ENCODE results near the gene RBMS3.

DNA sequence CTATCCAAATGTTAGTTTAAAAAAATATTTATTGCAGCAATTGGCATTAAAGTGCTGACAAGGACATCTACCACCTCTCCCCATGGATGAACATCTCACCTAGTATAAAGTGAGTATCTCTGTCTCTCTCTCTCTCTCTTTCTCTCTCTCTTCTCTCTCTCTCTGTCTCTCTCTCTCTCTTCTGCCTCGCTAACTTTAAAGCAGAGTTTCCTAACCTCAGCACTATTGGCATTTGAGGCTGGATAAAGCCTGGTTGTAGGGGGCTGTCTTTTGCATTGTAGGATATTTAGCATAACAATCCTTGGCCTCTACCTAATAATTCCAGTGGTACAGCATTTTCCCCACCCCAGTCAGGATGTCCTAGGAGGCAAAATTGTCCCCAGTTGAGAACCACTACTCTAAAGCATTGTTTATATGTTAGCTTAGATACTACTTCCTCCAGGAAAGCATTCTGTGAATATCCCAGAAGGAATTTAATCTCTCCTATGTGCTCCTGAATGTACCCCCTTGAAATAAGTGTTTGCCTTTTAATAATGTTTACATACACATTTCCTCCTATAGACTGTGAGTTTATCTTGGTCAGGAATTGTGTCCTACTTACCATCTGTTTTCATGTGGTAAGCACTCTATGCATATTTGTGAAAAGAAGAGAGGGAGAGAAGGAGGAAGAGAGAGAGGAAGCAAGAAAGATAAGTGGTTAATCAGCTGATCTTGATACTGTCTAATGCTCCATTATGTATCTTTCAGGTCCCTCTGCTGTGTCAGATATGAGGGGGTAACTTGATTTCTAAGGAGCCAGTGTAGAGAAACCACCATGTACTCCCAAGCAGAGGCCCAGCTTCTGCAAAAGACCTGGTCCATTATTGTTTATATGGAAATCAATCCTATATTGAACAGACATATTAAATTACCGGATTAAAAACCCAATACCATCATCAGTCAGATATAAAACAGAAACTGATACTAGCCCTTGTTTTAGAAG, 346.6 kb downstream of the RBMS3 start:
- TF ChIP-seq CTCF (IDR thresholded peaks at IDR 0.05; ENCODE audit: poor library complexity) (no peak), EZH2phosphoT487 (IDR thresholded peaks at IDR 0.05; ENCODE audit: low read depth, severe bottlenecking, unreplicated experiment) (no peak)

Measured in hepatocyte (in vitro differentiated cells).